ENCODE results near the gene GOLIM4.
"Not testable (repeated sequence)": the region's sequence is repeated elsewhere in the genome, so short reads cannot be mapped to it uniquely, and the experiment has no call there.

Gene GOLIM4

GRCh38 chr3:168077091-168077490 lies 18.6 kb downstream of the GOLIM4 start:
- no peak for DNase-seq (ENCODE audit: low spot score)

DNA sequence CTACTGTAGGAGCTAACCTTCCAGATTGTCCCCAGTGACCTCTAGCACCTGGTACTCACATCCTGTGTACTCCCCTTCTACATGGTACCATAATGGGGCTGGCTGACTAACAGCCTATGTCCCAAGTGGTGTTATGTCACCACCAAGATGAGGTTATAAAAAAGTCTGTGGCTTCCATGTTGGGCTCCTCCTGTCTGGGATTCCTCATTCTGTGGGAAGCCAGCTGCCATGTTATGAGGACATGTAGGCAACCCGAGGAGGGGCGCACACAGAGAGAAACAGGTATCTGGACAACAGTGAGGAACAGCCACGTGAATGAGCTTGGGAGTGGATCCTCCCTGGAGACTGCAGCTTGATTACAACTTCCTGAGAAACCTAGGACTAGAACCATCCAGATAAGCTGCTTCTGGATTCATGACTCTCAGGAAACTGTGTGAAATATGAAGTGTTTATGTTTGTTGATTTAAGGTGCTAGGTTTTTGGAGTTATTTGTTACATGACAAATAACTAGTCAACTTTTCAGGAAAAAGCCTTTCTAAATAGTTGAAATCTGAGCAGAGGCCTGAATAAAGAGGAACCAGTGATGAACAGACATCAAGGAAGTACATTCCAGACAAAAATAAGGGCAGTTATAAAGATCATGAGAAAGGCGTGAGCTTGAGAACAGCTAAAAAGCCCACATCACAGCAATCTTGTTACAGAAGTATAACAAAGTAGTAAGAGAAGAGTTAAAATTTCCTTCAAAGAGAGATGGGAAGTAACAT lies 21.7 kb downstream of the GOLIM4 start:
- DNase-seq (ENCODE audit: low spot score): no peak

GRCh38 chr3:168072323-168072650 lies 23.4 kb downstream of the GOLIM4 start:
- no peak for DNase-seq (ENCODE audit: low spot score)

DNA sequence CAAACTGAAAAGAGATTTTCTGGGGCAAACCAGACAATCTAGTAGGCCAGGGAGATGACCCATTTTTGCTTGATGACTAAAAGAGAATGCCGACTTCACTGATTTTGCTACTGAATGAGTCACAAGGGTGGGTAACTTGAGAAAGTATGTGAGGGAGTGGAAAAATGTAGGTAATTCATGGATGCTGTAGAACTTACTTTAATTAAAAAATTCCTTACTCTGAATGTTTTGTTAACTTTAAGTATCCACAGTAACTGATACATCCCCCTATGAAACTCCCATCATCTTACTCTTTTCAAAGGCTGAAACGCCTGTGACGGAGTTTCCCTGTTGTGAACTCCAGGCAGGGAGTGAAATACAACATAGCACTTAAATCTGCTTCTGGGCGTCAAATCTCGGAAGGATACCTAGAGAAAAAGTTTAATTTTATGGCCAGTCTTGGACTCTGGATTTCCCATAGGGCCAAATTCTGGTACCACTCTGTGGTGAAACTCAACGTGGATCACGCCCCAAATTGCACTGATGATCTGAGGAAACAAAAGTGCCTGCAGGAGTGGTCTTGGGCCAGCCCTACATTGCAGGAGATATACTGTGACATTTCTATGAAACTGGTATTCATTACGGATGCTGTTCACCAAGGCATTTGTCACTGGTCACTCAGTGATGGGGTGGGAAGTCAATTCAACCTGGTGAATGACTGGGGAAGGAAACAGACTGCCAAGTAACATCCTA lies 24.0 kb downstream of the GOLIM4 start:
- no peak for DNase-seq (ENCODE audit: low spot score)

- no peak for DNase-seq (ENCODE audit: low spot score)
Observed at GRCh38 chr3:168070919-168071318, 24.8 kb downstream of the GOLIM4 start.

- no peak for DNase-seq (ENCODE audit: low spot score)
Observed at GRCh38 chr3:168068346-168068745, 27.4 kb downstream of the GOLIM4 start.

DNA sequence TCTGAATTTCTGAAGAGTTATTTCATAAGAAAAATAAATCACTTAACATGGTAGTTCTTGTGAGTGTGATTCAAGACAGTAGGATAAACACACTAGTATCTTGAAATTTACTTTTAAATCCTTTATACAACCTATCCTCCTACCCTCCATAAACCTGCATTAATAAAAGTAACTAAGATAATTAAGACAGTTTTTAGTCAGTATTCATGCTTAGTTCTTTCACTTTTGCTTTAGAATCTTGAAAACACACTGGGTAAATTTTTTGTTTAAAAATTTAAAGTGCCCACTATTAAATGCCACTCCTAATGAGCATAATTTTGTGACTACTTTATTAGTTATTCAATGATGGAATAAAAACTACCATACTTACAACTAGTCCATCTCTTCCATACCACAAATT lies 28.8 kb downstream of the GOLIM4 start:
- DNase-seq (ENCODE audit: low spot score): no peak

GRCh38 chr3:168065569-168065968 lies 30.2 kb downstream of the GOLIM4 start:
- DNase-seq (ENCODE audit: low spot score): no peak

GRCh38 chr3:168063122-168063521 lies 32.6 kb downstream of the GOLIM4 start:
- DNase-seq (ENCODE audit: low spot score): no peak

DNA sequence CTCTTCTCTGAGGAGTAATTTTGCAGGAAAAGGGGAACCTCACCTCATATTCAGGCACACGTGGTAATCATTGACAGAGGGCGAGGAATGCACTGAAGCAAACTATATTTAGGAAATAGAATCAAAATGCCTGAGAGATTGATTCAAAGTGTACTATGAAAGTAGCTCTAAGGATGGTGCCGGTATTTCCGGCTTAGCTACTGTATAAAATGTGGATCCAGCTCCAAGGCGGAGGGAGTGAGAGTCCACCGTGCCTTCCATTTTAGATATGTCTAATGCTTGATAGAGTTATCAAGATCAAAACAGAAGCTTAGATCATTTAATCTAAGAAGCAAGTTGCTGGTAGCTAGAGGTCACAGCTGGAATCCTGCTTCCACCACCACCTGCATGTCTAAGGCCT lies 33.0 kb downstream of the GOLIM4 start:
- DNase-seq (ENCODE audit: low spot score): no peak

DNA sequence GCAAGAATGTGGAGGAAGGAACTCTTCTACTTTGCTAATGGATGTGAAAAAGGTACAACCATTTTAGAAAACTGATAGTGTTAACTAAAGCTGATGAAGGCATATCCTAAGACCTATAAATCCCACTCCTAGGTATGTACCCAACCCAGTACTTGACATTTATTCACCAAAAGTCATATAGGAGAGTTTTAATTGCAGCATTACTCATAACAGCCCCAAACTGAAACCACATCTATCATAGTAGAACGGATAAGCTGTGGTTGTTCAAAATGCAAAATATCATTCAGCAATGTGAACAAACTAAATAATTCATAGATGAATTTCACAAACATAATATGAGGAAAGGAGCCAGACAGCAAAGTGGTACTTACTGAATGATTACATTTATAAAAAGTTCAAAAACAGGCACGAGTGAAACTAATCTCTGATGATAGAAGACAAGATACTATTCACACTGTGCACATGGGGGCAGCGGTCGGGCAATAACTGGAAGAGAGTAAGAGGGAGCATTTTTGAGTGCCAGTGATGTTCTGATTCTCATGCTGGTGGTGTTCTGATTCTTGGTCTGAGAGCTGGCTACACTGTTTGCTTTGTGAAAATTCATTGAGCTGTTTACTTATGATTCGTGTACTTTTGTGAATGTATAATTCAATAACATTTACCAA lies 34.3 kb downstream of the GOLIM4 start:
- peak; percentile 28 for DNase-seq (ENCODE audit: low spot score)

- no peak for DNase-seq (ENCODE audit: low spot score)
Observed at GRCh38 chr3:168060317-168060716, 35.4 kb downstream of the GOLIM4 start.

DNA sequence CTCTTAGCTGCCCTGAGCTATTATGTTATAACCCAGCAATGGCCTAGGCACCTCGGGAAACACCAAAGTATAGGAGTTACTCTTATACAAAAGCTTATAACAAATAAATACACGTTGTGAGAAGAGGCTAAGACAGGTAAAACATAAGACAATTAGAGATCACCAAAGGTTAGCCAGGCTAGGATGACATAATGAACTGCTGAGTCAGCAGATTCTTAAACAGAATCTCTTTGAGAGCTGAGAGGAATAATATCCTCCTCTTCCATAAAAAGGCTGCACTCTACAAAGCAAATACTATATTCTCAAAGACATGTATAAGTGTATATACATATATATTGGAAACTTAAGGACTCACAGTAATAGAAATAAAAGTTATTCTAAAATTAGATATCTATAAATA lies 37.2 kb downstream of the GOLIM4 start:
- no peak for DNase-seq (ENCODE audit: low spot score)

GRCh38 chr3:168056398-168057230 lies 39.1 kb downstream of the GOLIM4 start:
- DNase-seq (ENCODE audit: low spot score): not testable (repeated sequence)

DNA sequence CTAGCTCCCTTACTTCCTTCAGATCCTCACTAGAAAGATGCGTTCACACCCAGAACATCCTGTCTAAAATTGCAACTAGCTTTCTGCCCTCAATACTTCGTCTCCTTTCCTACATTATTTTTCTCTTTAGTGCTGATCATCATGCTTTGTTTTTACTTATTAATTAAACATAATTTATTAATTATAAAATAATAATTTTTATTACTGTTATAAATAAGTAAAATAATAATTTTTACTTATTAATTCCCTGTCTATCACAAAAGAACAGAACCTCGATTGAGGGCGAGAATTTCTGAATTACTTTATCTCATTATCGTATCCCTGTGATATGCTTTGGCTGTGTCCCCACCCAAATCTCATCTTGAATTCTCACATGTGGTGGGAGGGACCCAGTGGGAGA lies 41.3 kb downstream of the GOLIM4 start:
- DNase-seq (ENCODE audit: low spot score): no peak

- peak; percentile 30 for DNase-seq (ENCODE audit: low spot score)
Observed at GRCh38 chr3:168053115-168053514, 42.6 kb downstream of the GOLIM4 start.

DNA sequence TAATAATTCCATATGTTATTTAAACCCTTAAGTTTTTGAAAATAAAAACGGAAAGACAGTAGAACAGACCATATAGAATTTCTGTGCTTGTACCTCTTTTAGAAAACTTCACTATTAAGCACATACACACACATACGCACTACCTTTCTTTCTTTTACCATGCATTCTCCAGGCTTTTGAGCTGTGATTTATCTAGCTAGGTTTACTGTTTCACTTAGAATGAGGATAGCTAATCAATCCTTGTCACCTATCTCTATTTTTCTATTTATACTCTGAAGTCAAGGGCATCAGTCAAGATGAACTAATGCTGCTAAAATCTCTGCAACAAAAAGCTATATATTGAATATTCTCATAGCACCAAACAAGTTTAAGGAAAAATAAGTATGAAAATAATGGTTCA lies 43.2 kb downstream of the GOLIM4 start:
- no peak for DNase-seq (ENCODE audit: low spot score)

- no peak for DNase-seq (ENCODE audit: low spot score)
Observed at GRCh38 chr3:168051531-168052471, 43.9 kb downstream of the GOLIM4 start.

DNA sequence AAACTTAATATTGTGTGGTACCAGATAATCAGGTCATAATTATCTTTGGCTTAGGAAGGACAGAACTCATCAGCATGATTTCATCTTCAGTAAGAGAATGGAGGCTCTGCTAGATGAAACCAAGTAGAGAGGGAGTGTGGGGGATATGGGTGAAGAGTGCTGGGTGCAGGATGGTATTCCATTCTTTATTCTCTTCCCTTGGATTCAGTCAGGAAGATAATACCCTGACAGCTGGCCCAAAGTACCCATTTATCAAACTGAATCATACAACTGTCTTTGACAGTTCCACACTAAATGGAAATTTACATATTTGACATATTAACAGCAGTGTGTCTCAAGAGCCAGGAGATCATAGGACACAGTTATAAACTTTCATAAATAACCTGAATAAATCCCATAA lies 44.7 kb downstream of the GOLIM4 start:
- DNase-seq (ENCODE audit: low spot score): no peak

DNA sequence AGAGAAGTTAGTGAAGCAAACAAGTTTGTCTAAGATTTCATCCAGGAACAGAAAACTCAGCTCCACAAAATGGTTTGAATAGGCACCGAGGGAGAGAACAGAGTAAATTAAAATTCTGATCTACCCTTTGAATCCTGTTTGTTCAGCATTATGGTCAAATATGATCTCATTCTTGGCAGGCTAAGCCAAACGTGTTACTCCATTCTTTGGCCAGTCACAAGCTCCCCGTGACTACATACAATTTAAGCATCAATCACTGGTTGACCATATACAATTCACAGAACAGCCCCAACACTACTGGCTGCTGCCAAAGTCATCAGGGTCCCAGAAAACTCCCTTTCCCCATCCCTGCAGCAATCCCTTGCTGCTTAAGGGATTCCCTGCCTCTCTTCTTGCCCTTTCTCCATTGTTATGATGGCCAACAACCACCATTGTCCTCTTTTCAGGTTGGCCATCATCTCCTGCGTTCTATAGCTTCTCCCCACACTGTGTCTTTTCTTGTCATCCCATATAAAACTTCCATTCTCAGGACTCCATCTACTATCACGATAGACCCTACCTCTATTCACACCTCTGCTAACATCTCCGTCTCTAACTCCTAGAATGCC lies 46.3 kb downstream of the GOLIM4 start:
- no peak for DNase-seq (ENCODE audit: low spot score)
